Keratinocyte (primary cell): Measurements from ENCODE around the gene TRPM3. TPM values are rescaled to one million over a fixed set of nuclear protein-coding genes. Genes with fewer than 3 reads are reported as not detected.

Source experiments
- DNase-seq: peaks from one replicate; pipeline ENCODE4 v3.0.0-alpha.2; 2011; ENCODE audit warnings: low read depth, missing footprints, low spot score
- FAIRE-seq: peaks from 2 replicates; lab custom pipeline; 2011; peaks lifted over from hg19 to GRCh38; lab: Jason Lieb, UNC
- H2AFZ ChIP-seq: 2 replicates; pipeline ENCODE4 v1.6.0; 2012; ENCODE audit warnings: low read length, control low read depth, inconsistent platforms; ENCODE audit not compliant: control insufficient read depth
- H3K27ac ChIP-seq: 2 replicates; pipeline ENCODE4 v1.5.1; 2011; ENCODE audit warnings: low read length; ENCODE audit not compliant: control insufficient read depth, insufficient read depth
- H3K27me3 ChIP-seq: 3 replicates; pipeline ENCODE4 v1.6.0; 2011; ENCODE audit warnings: low read length; ENCODE audit not compliant: control insufficient read depth, insufficient read depth; ENCODE audit errors: extremely low read depth
- H3K36me3 ChIP-seq, 2 experiments: 2 replicates in 1 of 2; 3 replicates in 1 of 2; pipeline ENCODE4 v1.5.1; 2011; ENCODE audit warnings: low read length in 2 of 2, mild to moderate bottlenecking in 1 of 2; ENCODE audit not compliant: control insufficient read depth in 2 of 2, insufficient read depth in 2 of 2; ENCODE audit errors: extremely low read depth in 1 of 2
- H3K4me1 ChIP-seq: 3 replicates; pipeline ENCODE4 v1.5.1; 2011; ENCODE audit warnings: low read length; ENCODE audit not compliant: control insufficient read depth, insufficient read depth; ENCODE audit errors: extremely low read depth
- H3K4me2 ChIP-seq: 3 replicates; pipeline ENCODE4 v1.6.0; 2011; ENCODE audit warnings: low read depth, low read length; ENCODE audit not compliant: control insufficient read depth, insufficient read depth; ENCODE audit errors: extremely low read depth
- H3K4me3 ChIP-seq, 3 experiments: fragments of 200-600 bp in 1 of 3; sonication (generic) in 1 of 3; 2 replicates in 2 of 3; 3 replicates in 1 of 3; pipeline ENCODE4 v1.5.1; 2011 to 2016; ENCODE audit warnings: low read length in 3 of 3, mild to moderate bottlenecking in 3 of 3, control low read depth in 2 of 3, inconsistent platforms in 1 of 3, low read depth in 1 of 3, mixed read lengths in 1 of 3, mixed run types in 1 of 3, moderate library complexity in 1 of 3; ENCODE audit not compliant: control insufficient read depth in 2 of 3, insufficient read depth in 2 of 3; ENCODE audit errors: extremely low read depth in 1 of 3
- H3K79me2 ChIP-seq: 2 replicates; pipeline ENCODE4 v1.6.0; 2012; ENCODE audit warnings: low read length; ENCODE audit not compliant: control insufficient read depth, insufficient read depth
- H3K9ac ChIP-seq: 3 replicates; pipeline ENCODE4 v1.6.0; 2011; ENCODE audit warnings: low read length; ENCODE audit not compliant: control insufficient read depth, insufficient read depth; ENCODE audit errors: extremely low read depth
- H3K9me1 ChIP-seq: 3 replicates; pipeline ENCODE4 v1.6.0; 2011; ENCODE audit warnings: low read length; ENCODE audit not compliant: control insufficient read depth, insufficient read depth; ENCODE audit errors: extremely low read depth
- H3K9me3 ChIP-seq: 2 replicates; pipeline ENCODE4 v1.5.1; 2012; ENCODE audit warnings: low read depth, low read length; ENCODE audit not compliant: control insufficient read depth
- H4K20me1 ChIP-seq: 3 replicates; pipeline ENCODE4 v1.6.0; 2011; ENCODE audit warnings: low read length; ENCODE audit not compliant: control insufficient read depth, insufficient read depth; ENCODE audit errors: extremely low read depth
- CTCF ChIP-seq, 3 experiments: IDR thresholded peaks in 1 of 3; conservative IDR thresholded peaks in 1 of 3; optimal IDR thresholded peaks in 1 of 3; 2 replicates in 2 of 3; 3 replicates in 1 of 3; pipeline versions ENCODE3 to v1.5.1; 2011; ENCODE audit warnings: low read length in 3 of 3, mild to moderate bottlenecking in 3 of 3, moderate library complexity in 2 of 3, control low read depth in 1 of 3, inconsistent platforms in 1 of 3; ENCODE audit not compliant: insufficient read depth in 2 of 3; ENCODE audit errors: extremely low read depth in 1 of 3
- EZH2 ChIP-seq: IDR thresholded peaks from one replicate; pipeline ENCODE4 v1.6.1; 2012; ENCODE audit warnings: inconsistent platforms, mild to moderate bottlenecking, low read length, moderate library complexity
- dilution Hi-C: fragments of 300-500 bp; cut with MboI; formaldehyde crosslinking; loops from one replicate; pipeline ENCODE4 v1.7.0; 2020; ENCODE audit warnings: low sequenced_read_pairs; ENCODE audit not compliant: extremely low pct_ligation_motif_present
- polyA plus RNA-seq, 5 experiments: library from polyadenylated mRNA; depleted of rRNA in 3 of 5; stranded (reverse) in 3 of 5; stranded (forward) in 1 of 5; unstranded in 1 of 5; fragments of >200 nt; gene quantifications; 1 replicate in 1 of 5; 2 replicates in 3 of 5; 3 replicates in 1 of 5; pipeline versions ENCODE4 v1.2.1 to v1.2.3, GENCODE V29; 2011 to 2012; ENCODE audit warnings: missing spikeins in 2 of 5, low read depth in 1 of 5, low replicate concordance in 1 of 5

The TRPM3 gene
- polyA plus RNA-seq, 1 donor (not counting 4 experiments of a cell fraction or from before 2014, with no cell fraction given): 0.03 TPM

DNA sequence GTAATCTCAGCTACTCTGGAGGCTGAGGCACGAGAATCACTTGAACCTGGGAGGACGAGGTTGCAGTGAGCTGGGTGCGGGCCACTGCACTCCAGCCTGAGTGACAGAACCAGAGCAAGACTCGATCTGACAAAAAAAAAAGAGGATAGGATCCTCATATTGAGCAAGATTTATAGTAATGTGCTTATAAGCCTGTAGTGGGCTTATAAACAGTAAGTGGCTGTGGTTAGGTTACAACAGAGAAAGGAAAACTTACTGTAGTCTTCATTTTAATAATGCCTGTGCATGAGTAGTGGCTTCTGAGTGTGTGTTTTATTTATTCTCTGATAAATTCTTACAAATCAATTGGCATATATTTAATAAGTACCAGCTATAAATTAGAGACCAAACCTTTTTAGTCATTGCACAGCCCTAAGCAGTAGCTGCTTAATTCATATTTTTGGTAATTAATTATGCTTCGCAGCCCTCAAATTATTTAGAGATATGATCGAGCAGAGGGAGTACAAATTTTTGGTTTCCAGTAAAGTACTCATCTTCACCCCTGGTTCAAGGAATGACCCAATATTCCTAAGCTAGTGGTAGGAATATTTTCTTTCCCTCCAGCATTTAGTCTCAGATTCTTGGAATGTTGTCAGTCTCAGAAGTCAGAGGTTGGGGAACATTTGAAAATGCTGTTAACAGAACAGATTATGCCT, 633.2 kb downstream of the TRPM3 start:
- Histone ChIP-seq H3K4me2 (no peak overlapping the region), H3K27ac (no peak overlapping the region), H3K9me3 (no peaks in the 10 kb centered on the region), H3K9ac (no peak overlapping the region), H3K9me1 (no peaks in the 10 kb centered on the region), H3K27me3 (no peaks in the 10 kb centered on the region), H3K79me2 (no peaks in the 10 kb centered on the region), H4K20me1 (no peaks in the 10 kb centered on the region), H3K4me3 (no peak overlapping the region), H3K36me3 (no peaks in the 10 kb centered on the region), H3K4me1 (peaks cover 8% of the 10 kb centered on the region), H2AFZ (no peak overlapping the region)
- TF ChIP-seq CTCF (optimal IDR thresholded peaks at IDR 0.05 in 1 of 3, IDR thresholded peaks at IDR 0.05 in 1 of 3, conservative IDR thresholded peaks at IDR 0.05 in 1 of 3; ENCODE audit: extremely low read depth in 1 of 3, insufficient read depth in 2 of 3, low read length in 3 of 3): no peak
- no peak for TF ChIP-seq EZH2
- dilution Hi-C loops: no loop called here
- no peak for DNase-seq
- no peak for FAIRE-seq

- H3K36me3 ChIP-seq: no peaks in the 10 kb centered on the region
- H3K27me3 ChIP-seq: no peaks in the 10 kb centered on the region
- H2AFZ ChIP-seq: no peak overlapping the region
- no peaks in the 10 kb centered on the region for H4K20me1 ChIP-seq
- H3K27ac ChIP-seq: no peak overlapping the region
- dilution Hi-C loops: no loop called here
- H3K79me2 ChIP-seq: no peaks in the 10 kb centered on the region
- no peak overlapping the region for H3K4me2 ChIP-seq
- peaks cover 8% of the 10 kb centered on the region for H3K4me1 ChIP-seq
- no peak for TF ChIP-seq CTCF (optimal IDR thresholded peaks at IDR 0.05 in 1 of 3, IDR thresholded peaks at IDR 0.05 in 1 of 3, conservative IDR thresholded peaks at IDR 0.05 in 1 of 3; ENCODE audit: extremely low read depth in 1 of 3, insufficient read depth in 2 of 3, low read length in 3 of 3)
- no peak for TF ChIP-seq EZH2
- H3K9me1 ChIP-seq: no peaks in the 10 kb centered on the region
- no peak for DNase-seq
- no peak for FAIRE-seq
- no peak overlapping the region for H3K9ac ChIP-seq
- H3K4me3 ChIP-seq: no peak overlapping the region
- no peaks in the 10 kb centered on the region for H3K9me3 ChIP-seq
Observed at GRCh38 chr9:70486127-70486526, 635.3 kb downstream of the TRPM3 start.
